Right forelimb (tissue), 1 donor: ENCODE results near the gene DDX41.

Source experiments
- DNase-seq: peaks from one replicate; pipeline ENCODE4 v3.0.0-alpha.2; 2018

The DDX41 gene

GRCh38 chr5:177467436-177467835 is 49.3 kb downstream of the DDX41 start:
- DNase-seq, result no peak

GRCh38 chr5:177466861-177467260 is 49.9 kb downstream of the DDX41 start:
- no peak for DNase-seq

GRCh38 chr5:177465044-177465443 is 51.7 kb downstream of the DDX41 start:
- DNase-seq, result no peak

GRCh38 chr5:177462021-177462670 is 54.6 kb downstream of the DDX41 start:
- DNase-seq, result no peak
